Measurements from ENCODE around the gene POU2AF2. TPM values are rescaled to one million over a fixed set of nuclear protein-coding genes. Genes with fewer than 3 reads are reported as not detected.

The POU2AF2 gene
- total RNA-seq, 5 donors from 2014 or later (not counting 1 experiment from before 2014, with no cell fraction given) = not detected

- H3K9me3 Mint-ChIP-seq = no peaks in the 10 kb centered on the region
- no peaks in the 10 kb centered on the region for H3K4me1 Mint-ChIP-seq
- POLR2A ChIA-PET = interaction anchor here in 1 of 2 donors (0.6 kb wide), 1 partner anchor 561 kb away, joined by 5 read pairs; no protein-coding TSS in a partner anchor
- no peak overlapping the region for H3K27ac Mint-ChIP-seq
- H3K4me3 Mint-ChIP-seq = no peak overlapping the region
- ATAC-seq (replicated peaks in 1 of 4) (no peak), DNase-seq (no peak)
- Histone ChIP-seq H3K27ac (ENCODE audit: low read length) (no peak overlapping the region), H3K4me1 (ENCODE audit: control insufficient read depth in 1 of 2, extremely low read depth in 1 of 2, insufficient read depth in 2 of 2, low read length in 2 of 2) (no peaks in the 10 kb centered on the region), H3K4me3 (ENCODE audit: control insufficient read depth in 1 of 2, extremely low read depth in 1 of 2, low read length in 1 of 2) (no peak overlapping the region), H3K9me3 (no peaks in the 10 kb centered on the region), H3K27me3 (replicated peaks in 1 of 2; ENCODE audit: control insufficient read depth in 2 of 2, extremely low read depth in 1 of 2, insufficient read depth in 2 of 2, low read length in 1 of 2) (no peaks in the 10 kb centered on the region), H3K36me3 (ENCODE audit: control insufficient read depth in 2 of 2, extremely low read depth in 1 of 2, insufficient read depth in 1 of 2, low read length in 1 of 2) (no peaks in the 10 kb centered on the region)
- CTCF ChIA-PET = interaction anchor here in 1 of 2 donors (0.7 kb wide), 1 partner anchor 88 kb away, joined by 3 read pairs; no protein-coding TSS in a partner anchor
- no peaks in the 10 kb centered on the region for H3K36me3 Mint-ChIP-seq
- no CpG with 5 or more reads among the region's 5 CpGs for WGBS (ENCODE audit: insufficient coverage)
- H3K27me3 Mint-ChIP-seq = peaks cover 12 to 15% of the 10 kb centered on the region in 2 donors
Observed at GRCh38 chr11:111320728-111321568, 75.4 kb downstream of the POU2AF2 start.

DNA sequence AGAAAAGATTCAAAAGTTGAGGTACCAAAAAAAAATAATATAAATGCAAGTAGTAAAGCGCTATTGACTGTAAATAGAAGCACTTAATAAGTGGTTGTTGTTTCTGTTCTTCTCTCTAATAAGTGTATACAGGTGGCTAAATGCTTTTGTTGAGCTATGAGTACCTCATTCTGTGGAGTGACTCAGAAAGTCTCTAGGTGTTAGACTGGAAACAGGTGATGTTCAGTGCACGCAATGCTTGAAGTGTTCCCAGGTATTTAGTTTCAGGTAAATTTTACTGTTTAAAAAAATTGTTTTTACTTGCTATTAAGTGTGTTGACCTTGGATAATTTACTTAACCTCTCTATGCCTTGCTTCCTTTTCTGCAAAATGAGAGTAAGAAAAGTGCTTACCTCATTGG, 77.0 kb downstream of the POU2AF2 start:
- Histone ChIP-seq H3K4me1 (ENCODE audit: control insufficient read depth in 1 of 2, extremely low read depth in 1 of 2, insufficient read depth in 2 of 2, low read length in 2 of 2) (no peaks in the 10 kb centered on the region), H3K36me3 (ENCODE audit: control insufficient read depth in 2 of 2, extremely low read depth in 1 of 2, insufficient read depth in 1 of 2, low read length in 1 of 2) (no peaks in the 10 kb centered on the region), H3K27ac (ENCODE audit: low read length) (no peak overlapping the region), H3K27me3 (replicated peaks in 1 of 2; ENCODE audit: control insufficient read depth in 2 of 2, extremely low read depth in 1 of 2, insufficient read depth in 2 of 2, low read length in 1 of 2) (no peaks in the 10 kb centered on the region), H3K4me3 (ENCODE audit: control insufficient read depth in 1 of 2, extremely low read depth in 1 of 2, low read length in 1 of 2) (no peak overlapping the region), H3K9me3 (no peaks in the 10 kb centered on the region)
- no peak for DNase-seq
- 100% methylated on average over 1 of the region's 2 CpGs for WGBS (ENCODE audit: insufficient coverage)
- no peaks in the 10 kb centered on the region for H3K36me3 Mint-ChIP-seq
- no peaks in the 10 kb centered on the region for H3K4me1 Mint-ChIP-seq
- ChIA-PET POLR2A (no interaction called here), CTCF (no interaction called here)
- no peaks in the 10 kb centered on the region for H3K9me3 Mint-ChIP-seq
- H3K27ac Mint-ChIP-seq = no peak overlapping the region
- ATAC-seq (replicated peaks in 1 of 4) = no peak
- no peak overlapping the region for H3K4me3 Mint-ChIP-seq
- H3K27me3 Mint-ChIP-seq = peaks cover 7 to 15% of the 10 kb centered on the region in 2 donors

- no peak overlapping the region for H3K4me3 Mint-ChIP-seq
- peaks cover 7 to 10% of the 10 kb centered on the region in 2 donors for H3K27me3 Mint-ChIP-seq
- ChIA-PET POLR2A (no interaction called here), CTCF (interaction anchor here in 1 of 2 donors (0.6 kb wide), 1 partner anchor 258 kb away, joined by 4 read pairs; no protein-coding TSS in a partner anchor)
- ATAC-seq (replicated peaks in 1 of 4) = no peak
- H3K27ac Mint-ChIP-seq = no peak overlapping the region
- H3K9me3 ChIP-seq = no peaks in the 10 kb centered on the region
- H3K4me3 ChIP-seq (ENCODE audit: control insufficient read depth in 1 of 2, extremely low read depth in 1 of 2, low read length in 1 of 2) = no peak overlapping the region
- H3K4me1 Mint-ChIP-seq = no peaks in the 10 kb centered on the region
- no peaks in the 10 kb centered on the region for H3K36me3 Mint-ChIP-seq
- no peak for DNase-seq
- no peaks in the 10 kb centered on the region for H3K36me3 ChIP-seq (ENCODE audit: control insufficient read depth in 2 of 2, extremely low read depth in 1 of 2, insufficient read depth in 1 of 2, low read length in 1 of 2)
- H3K27me3 ChIP-seq (replicated peaks in 1 of 2; ENCODE audit: control insufficient read depth in 2 of 2, extremely low read depth in 1 of 2, insufficient read depth in 2 of 2, low read length in 1 of 2) = peaks cover 0 to 3% of the 10 kb centered on the region in 2 experiments
- H3K27ac ChIP-seq (ENCODE audit: low read length) = no peak overlapping the region
- no CpG with 5 or more reads among the region's 5 CpGs for WGBS (ENCODE audit: insufficient coverage)
- no peaks in the 10 kb centered on the region for H3K9me3 Mint-ChIP-seq
- H3K4me1 ChIP-seq (ENCODE audit: control insufficient read depth in 1 of 2, extremely low read depth in 1 of 2, insufficient read depth in 2 of 2, low read length in 2 of 2) = no peaks in the 10 kb centered on the region
Observed at GRCh38 chr11:111324277-111324720, 78.8 kb downstream of the POU2AF2 start.

- 85% methylated on average over 4 of the region's 5 CpGs for WGBS (ENCODE audit: insufficient coverage)
Observed at GRCh38 chr11:111325259-111325658, 79.7 kb downstream of the POU2AF2 start.

GRCh38 chr11:111326824-111327223, 81.3 kb downstream of the POU2AF2 start:
- no peak for DNase-seq
- no peak overlapping the region for H3K27ac Mint-ChIP-seq
- no peak for ATAC-seq (replicated peaks in 1 of 4)
- peaks cover 1 to 2% of the 10 kb centered on the region in 2 donors for H3K27me3 Mint-ChIP-seq
- H3K27me3 ChIP-seq (replicated peaks in 1 of 2; ENCODE audit: control insufficient read depth in 2 of 2, extremely low read depth in 1 of 2, insufficient read depth in 2 of 2, low read length in 1 of 2) = peaks cover 0 to 3% of the 10 kb centered on the region in 2 experiments
- H3K4me1 ChIP-seq (ENCODE audit: control insufficient read depth in 1 of 2, extremely low read depth in 1 of 2, insufficient read depth in 2 of 2, low read length in 2 of 2) = no peaks in the 10 kb centered on the region
- 67% methylated on average over 1 of the region's 4 CpGs for WGBS (ENCODE audit: insufficient coverage)
- POLR2A ChIA-PET = interaction anchor here in 1 of 2 donors (0.5 kb wide), 1 partner anchor 11 kb away, joined by 3 read pairs; no protein-coding TSS in a partner anchor
- no peaks in the 10 kb centered on the region for H3K9me3 Mint-ChIP-seq
- CTCF ChIA-PET = interaction anchor here in 1 of 2 donors (0.8 kb wide), 1 partner anchor 10 kb away, joined by 4 read pairs; no protein-coding TSS in a partner anchor
- H3K36me3 ChIP-seq (ENCODE audit: control insufficient read depth in 2 of 2, extremely low read depth in 1 of 2, insufficient read depth in 1 of 2, low read length in 1 of 2) = no peaks in the 10 kb centered on the region
- H3K27ac ChIP-seq (ENCODE audit: low read length) = no peak overlapping the region
- H3K4me3 ChIP-seq (ENCODE audit: control insufficient read depth in 1 of 2, extremely low read depth in 1 of 2, low read length in 1 of 2) = no peak overlapping the region
- H3K9me3 ChIP-seq = no peaks in the 10 kb centered on the region
- no peaks in the 10 kb centered on the region for H3K4me1 Mint-ChIP-seq
- no peaks in the 10 kb centered on the region for H3K36me3 Mint-ChIP-seq
- no peak overlapping the region for H3K4me3 Mint-ChIP-seq

More at GRCh38 chr11:111325259-111325658, 79.7 kb downstream of the POU2AF2 start:
- Mint-ChIP-seq H3K27ac (no peak overlapping the region), H3K27me3 (peaks cover 3 to 7% of the 10 kb centered on the region in 2 donors), H3K4me1 (no peaks in the 10 kb centered on the region), H3K4me3 (no peak overlapping the region), H3K9me3 (no peaks in the 10 kb centered on the region), H3K36me3 (no peaks in the 10 kb centered on the region)
- DNase-seq (no peak), ATAC-seq (replicated peaks in 1 of 4) (no peak)
- ChIA-PET POLR2A (no interaction called here), CTCF (interaction anchor here in 1 of 2 donors (0.6 kb wide), 1 partner anchor 26 kb away, joined by 3 read pairs; no protein-coding TSS in a partner anchor)
- peaks cover 0 to 3% of the 10 kb centered on the region in 2 experiments for H3K27me3 ChIP-seq (replicated peaks in 1 of 2; ENCODE audit: control insufficient read depth in 2 of 2, extremely low read depth in 1 of 2, insufficient read depth in 2 of 2, low read length in 1 of 2)
- H3K4me1 ChIP-seq (ENCODE audit: control insufficient read depth in 1 of 2, extremely low read depth in 1 of 2, insufficient read depth in 2 of 2, low read length in 2 of 2) = no peaks in the 10 kb centered on the region
- H3K9me3 ChIP-seq = no peaks in the 10 kb centered on the region
- H3K27ac ChIP-seq (ENCODE audit: low read length) = no peak overlapping the region
- H3K4me3 ChIP-seq (ENCODE audit: control insufficient read depth in 1 of 2, extremely low read depth in 1 of 2, low read length in 1 of 2) = no peak overlapping the region
- no peaks in the 10 kb centered on the region for H3K36me3 ChIP-seq (ENCODE audit: control insufficient read depth in 2 of 2, extremely low read depth in 1 of 2, insufficient read depth in 1 of 2, low read length in 1 of 2)

GRCh38 chr11:111327908-111328624, 82.5 kb downstream of the POU2AF2 start:
- ChIA-PET CTCF (interaction anchor here (0.5 to 0.6 kb wide), 2 partner anchors 47 to 118 kb away, joined by 3 to 7 read pairs; no protein-coding TSS in a partner anchor), POLR2A (no interaction called here)
- H3K4me1 ChIP-seq (ENCODE audit: control insufficient read depth in 1 of 2, extremely low read depth in 1 of 2, insufficient read depth in 2 of 2, low read length in 2 of 2) = no peaks in the 10 kb centered on the region
- ATAC-seq (replicated peaks in 1 of 4) (no peak), DNase-seq (no peak)
- Mint-ChIP-seq H3K27ac (no peak overlapping the region), H3K27me3 (no peaks in the 10 kb centered on the region), H3K9me3 (no peaks in the 10 kb centered on the region), H3K36me3 (no peaks in the 10 kb centered on the region), H3K4me1 (no peaks in the 10 kb centered on the region), H3K4me3 (no peak overlapping the region)
- H3K27ac ChIP-seq (ENCODE audit: low read length) = no peak overlapping the region
- no peak overlapping the region for H3K4me3 ChIP-seq (ENCODE audit: control insufficient read depth in 1 of 2, extremely low read depth in 1 of 2, low read length in 1 of 2)
- H3K36me3 ChIP-seq (ENCODE audit: control insufficient read depth in 2 of 2, extremely low read depth in 1 of 2, insufficient read depth in 1 of 2, low read length in 1 of 2) = no peaks in the 10 kb centered on the region
- H3K9me3 ChIP-seq = no peaks in the 10 kb centered on the region
- peaks cover 0 to 3% of the 10 kb centered on the region in 2 experiments for H3K27me3 ChIP-seq (replicated peaks in 1 of 2; ENCODE audit: control insufficient read depth in 2 of 2, extremely low read depth in 1 of 2, insufficient read depth in 2 of 2, low read length in 1 of 2)
- 85% methylated on average over 5 of the region's 8 CpGs for WGBS (ENCODE audit: insufficient coverage)
